HepG2 (cell line): ENCODE data around the gene DUSP12. TPM values are rescaled to one million over a fixed set of nuclear protein-coding genes. Genes with fewer than 3 reads are reported as not detected.
A peak's percentile ranks its signal among the peaks of the same experiment; 100 is the strongest.

Experiments used
- BCL6 ChIP-seq: IDR thresholded peaks from 2 replicates; pipeline ENCODE4 v1.6.1; 2016; ENCODE audit warnings: missing genetic modification reagents, missing compliant biosample characterization
- DPF2 ChIP-seq: sonication (generic); formaldehyde crosslinking; IDR thresholded peaks from 2 replicates; pipeline ENCODE4 v1.4.0; 2020; ENCODE audit warnings: mild to moderate bottlenecking, low read depth, missing genetic modification reagents, borderline replicate concordance
- FOXK2 ChIP-seq: fragments of 450-650 bp; IDR thresholded peaks from 2 replicates; pipeline ENCODE4 v1.6.1; 2016
- GFI1 ChIP-seq: sonication (generic); formaldehyde crosslinking; IDR thresholded peaks from 2 replicates; pipeline ENCODE4 v1.5.0; 2020; ENCODE audit warnings: missing genetic modification reagents, mild to moderate bottlenecking, borderline replicate concordance
- HOXA3 ChIP-seq: sonication (generic); formaldehyde crosslinking; IDR thresholded peaks from 2 replicates; pipeline ENCODE4 v1.5.0; 2020; ENCODE audit warnings: missing genetic modification reagents
- MTA3 ChIP-seq: sonication (generic); formaldehyde crosslinking; IDR thresholded peaks from 2 replicates; pipeline ENCODE4 v1.4.0; 2020; ENCODE audit warnings: missing genetic modification reagents
- POLR2A ChIP-seq, 2 experiments: IDR thresholded peaks; 2 replicates each; pipeline ENCODE4 v1.6.1; 2011; ENCODE audit warnings: low read depth in 2 of 2, low read length in 2 of 2, mild to moderate bottlenecking in 1 of 2, moderate library complexity in 1 of 2; ENCODE audit not compliant: insufficient read depth in 1 of 2
- ZMYM2 ChIP-seq: sonication (generic); formaldehyde crosslinking; IDR thresholded peaks from 2 replicates; pipeline ENCODE4 v1.8.0; 2022; ENCODE audit warnings: mild to moderate bottlenecking, missing genetic modification reagents
- ZNF317 ChIP-seq: sonication (generic); formaldehyde crosslinking; IDR thresholded peaks from 2 replicates; pipeline ENCODE4 v1.5.0; 2020; ENCODE audit warnings: mild to moderate bottlenecking, missing genetic modification reagents
- ZNF792 ChIP-seq: IDR thresholded peaks from 2 replicates; pipeline ENCODE4 v1.6.1; 2016
- polyA plus RNA-seq, 8 experiments: library from polyadenylated mRNA; depleted of rRNA in 3 of 8; stranded (reverse) in 7 of 8; unstranded in 1 of 8; fragments of >200 nt; fragmentation: Illumina TruSeq in 4 of 8; extraction: Trizol in 4 of 8; gene quantifications; 2 replicates each; pipeline versions ENCODE4 v1.2.1 to v1.2.3, GENCODE V29; 2011 to 2016; ENCODE audit warnings: low read depth in 4 of 8, missing spikeins in 1 of 8, mixed read lengths in 1 of 8; ENCODE audit not compliant: insufficient read depth in 1 of 8
- total RNA-seq, 5 experiments: library from RNA; depleted of rRNA; stranded (reverse); fragments of >200 nt; fragmentation: Illumina TruSeq; extraction: Trizol; gene quantifications; 2 replicates each; pipeline ENCODE4 v1.2.3, GENCODE V29; 2016; ENCODE audit warnings: low read depth in 1 of 5
- TF ChIP-seq, protein P1 (sequence below): IDR thresholded peaks from 2 replicates; pipeline ENCODE4 v1.6.1; 2016; ENCODE audit warnings: low read depth, missing genetic modification reagents, missing compliant biosample characterization
- TF ChIP-seq, protein P2 (sequence below): sonication (generic); formaldehyde crosslinking; IDR thresholded peaks from 2 replicates; pipeline ENCODE4 v1.5.1; 2020; ENCODE audit warnings: missing genetic modification reagents, mild to moderate bottlenecking, borderline replicate concordance
- TF ChIP-seq, protein P3 (sequence below): sonication (generic); formaldehyde crosslinking; IDR thresholded peaks from 2 replicates; pipeline ENCODE4 v1.4.0; 2020; ENCODE audit warnings: low read depth, mild to moderate bottlenecking, missing genetic modification reagents
- TF ChIP-seq, protein P4 (sequence below): IDR thresholded peaks from 2 replicates; pipeline ENCODE4 v1.6.1; 2018; ENCODE audit warnings: missing genetic modification reagents

The DUSP12 gene
- total and polyA plus RNA-seq, 2 of the 13 experiments (the other 11 are each of a cell fraction or from before 2014, with no cell fraction given): 36.7 to 37.1 TPM

DNA sequence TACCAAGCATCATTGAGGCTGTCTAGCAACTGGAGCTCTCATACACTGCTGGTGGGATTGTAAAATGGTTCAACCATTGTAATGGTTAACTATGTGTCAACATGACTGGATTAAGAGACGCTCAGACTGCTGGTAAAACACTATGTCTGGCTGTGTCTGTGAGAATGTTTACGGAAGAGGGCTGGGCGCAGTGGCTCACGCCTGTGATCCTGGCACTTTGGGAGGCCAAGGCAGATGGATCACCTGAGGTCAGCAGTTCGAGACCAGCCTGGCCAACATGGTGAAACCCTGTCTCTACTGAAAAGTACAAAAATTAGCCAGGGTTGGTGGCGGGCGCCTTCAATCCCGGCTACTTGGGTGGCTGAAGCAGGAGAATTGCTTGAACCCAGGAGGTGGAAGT is 47.3 kb upstream of the DUSP12 start (continued):
- TF ChIP-seq, protein P1, sequence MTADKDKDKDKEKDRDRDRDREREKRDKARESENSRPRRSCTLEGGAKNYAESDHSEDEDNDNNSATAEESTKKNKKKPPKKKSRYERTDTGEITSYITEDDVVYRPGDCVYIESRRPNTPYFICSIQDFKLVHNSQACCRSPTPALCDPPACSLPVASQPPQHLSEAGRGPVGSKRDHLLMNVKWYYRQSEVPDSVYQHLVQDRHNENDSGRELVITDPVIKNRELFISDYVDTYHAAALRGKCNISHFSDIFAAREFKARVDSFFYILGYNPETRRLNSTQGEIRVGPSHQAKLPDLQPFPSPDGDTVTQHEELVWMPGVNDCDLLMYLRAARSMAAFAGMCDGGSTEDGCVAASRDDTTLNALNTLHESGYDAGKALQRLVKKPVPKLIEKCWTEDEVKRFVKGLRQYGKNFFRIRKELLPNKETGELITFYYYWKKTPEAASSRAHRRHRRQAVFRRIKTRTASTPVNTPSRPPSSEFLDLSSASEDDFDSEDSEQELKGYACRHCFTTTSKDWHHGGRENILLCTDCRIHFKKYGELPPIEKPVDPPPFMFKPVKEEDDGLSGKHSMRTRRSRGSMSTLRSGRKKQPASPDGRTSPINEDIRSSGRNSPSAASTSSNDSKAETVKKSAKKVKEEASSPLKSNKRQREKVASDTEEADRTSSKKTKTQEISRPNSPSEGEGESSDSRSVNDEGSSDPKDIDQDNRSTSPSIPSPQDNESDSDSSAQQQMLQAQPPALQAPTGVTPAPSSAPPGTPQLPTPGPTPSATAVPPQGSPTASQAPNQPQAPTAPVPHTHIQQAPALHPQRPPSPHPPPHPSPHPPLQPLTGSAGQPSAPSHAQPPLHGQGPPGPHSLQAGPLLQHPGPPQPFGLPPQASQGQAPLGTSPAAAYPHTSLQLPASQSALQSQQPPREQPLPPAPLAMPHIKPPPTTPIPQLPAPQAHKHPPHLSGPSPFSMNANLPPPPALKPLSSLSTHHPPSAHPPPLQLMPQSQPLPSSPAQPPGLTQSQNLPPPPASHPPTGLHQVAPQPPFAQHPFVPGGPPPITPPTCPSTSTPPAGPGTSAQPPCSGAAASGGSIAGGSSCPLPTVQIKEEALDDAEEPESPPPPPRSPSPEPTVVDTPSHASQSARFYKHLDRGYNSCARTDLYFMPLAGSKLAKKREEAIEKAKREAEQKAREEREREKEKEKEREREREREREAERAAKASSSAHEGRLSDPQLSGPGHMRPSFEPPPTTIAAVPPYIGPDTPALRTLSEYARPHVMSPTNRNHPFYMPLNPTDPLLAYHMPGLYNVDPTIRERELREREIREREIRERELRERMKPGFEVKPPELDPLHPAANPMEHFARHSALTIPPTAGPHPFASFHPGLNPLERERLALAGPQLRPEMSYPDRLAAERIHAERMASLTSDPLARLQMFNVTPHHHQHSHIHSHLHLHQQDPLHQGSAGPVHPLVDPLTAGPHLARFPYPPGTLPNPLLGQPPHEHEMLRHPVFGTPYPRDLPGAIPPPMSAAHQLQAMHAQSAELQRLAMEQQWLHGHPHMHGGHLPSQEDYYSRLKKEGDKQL (CRISPR knock-in tag): 0 out of 2 replicates have a peak, but pooled peaks have one; percentile 32
- TF ChIP-seq BCL6 (CRISPR knock-in tag) (peak; percentile 86), ZMYM2 (CRISPR knock-in tag) (peak; percentile 97), POLR2A (IDR thresholded peaks at IDR 0.05; ENCODE audit: insufficient read depth in 1 of 2, low read depth in 2 of 2, low read length in 2 of 2) (no peak), ZNF792 (CRISPR knock-in tag) (peak; percentile 72), HOXA3 (CRISPR knock-in tag) (peak; percentile 58; the same call in 1 of the 2 replicates), GFI1 (CRISPR knock-in tag) (no peak), DPF2 (peak; percentile 77), ZNF317 (peak; percentile 97), MTA3 (no peak), FOXK2 (peak; percentile 74)
- TF ChIP-seq, protein P2, sequence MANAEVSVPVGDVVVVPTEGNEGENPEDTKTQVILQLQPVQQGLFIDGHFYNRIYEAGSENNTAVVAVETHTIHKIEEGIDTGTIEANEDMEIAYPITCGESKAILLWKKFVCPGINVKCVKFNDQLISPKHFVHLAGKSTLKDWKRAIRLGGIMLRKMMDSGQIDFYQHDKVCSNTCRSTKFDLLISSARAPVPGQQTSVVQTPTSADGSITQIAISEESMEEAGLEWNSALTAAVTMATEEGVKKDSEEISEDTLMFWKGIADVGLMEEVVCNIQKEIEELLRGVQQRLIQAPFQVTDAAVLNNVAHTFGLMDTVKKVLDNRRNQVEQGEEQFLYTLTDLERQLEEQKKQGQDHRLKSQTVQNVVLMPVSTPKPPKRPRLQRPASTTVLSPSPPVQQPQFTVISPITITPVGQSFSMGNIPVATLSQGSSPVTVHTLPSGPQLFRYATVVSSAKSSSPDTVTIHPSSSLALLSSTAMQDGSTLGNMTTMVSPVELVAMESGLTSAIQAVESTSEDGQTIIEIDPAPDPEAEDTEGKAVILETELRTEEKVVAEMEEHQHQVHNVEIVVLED: 0 out of 2 replicates have a peak, but pooled peaks have one; percentile 30
- TF ChIP-seq, protein P3, sequence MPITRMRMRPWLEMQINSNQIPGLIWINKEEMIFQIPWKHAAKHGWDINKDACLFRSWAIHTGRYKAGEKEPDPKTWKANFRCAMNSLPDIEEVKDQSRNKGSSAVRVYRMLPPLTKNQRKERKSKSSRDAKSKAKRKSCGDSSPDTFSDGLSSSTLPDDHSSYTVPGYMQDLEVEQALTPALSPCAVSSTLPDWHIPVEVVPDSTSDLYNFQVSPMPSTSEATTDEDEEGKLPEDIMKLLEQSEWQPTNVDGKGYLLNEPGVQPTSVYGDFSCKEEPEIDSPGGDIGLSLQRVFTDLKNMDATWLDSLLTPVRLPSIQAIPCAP (CRISPR knock-in tag): no peak
- TF ChIP-seq, protein P4, sequence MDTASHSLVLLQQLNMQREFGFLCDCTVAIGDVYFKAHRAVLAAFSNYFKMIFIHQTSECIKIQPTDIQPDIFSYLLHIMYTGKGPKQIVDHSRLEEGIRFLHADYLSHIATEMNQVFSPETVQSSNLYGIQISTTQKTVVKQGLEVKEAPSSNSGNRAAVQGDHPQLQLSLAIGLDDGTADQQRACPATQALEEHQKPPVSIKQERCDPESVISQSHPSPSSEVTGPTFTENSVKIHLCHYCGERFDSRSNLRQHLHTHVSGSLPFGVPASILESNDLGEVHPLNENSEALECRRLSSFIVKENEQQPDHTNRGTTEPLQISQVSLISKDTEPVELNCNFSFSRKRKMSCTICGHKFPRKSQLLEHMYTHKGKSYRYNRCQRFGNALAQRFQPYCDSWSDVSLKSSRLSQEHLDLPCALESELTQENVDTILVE (CRISPR knock-in tag): no peak
- TF ChIP-seq, all 625 proteins: peak for 149
